Adrenal gland (tissue), 5 donors: ENCODE measurements around the gene CDH4.

Experiments
- CTCF ChIP-seq, 6 experiments: fragments of 450-650 bp in 4 of 6; fragments of 200-600 bp in 2 of 6; sonication (generic) in 1 of 6; IDR thresholded peaks; 1 replicate in 5 of 6; 2 replicates in 1 of 6; pipeline versions ENCODE4 v1.5.1 to v1.8.0; 2016 to 2021; ENCODE audit warnings: antibody characterized with exemption in 6 of 6, mild to moderate bottlenecking in 2 of 6, moderate library complexity in 1 of 6
- POLR2A ChIP-seq, 2 donors: fragments of 450-650 bp; IDR thresholded peaks; one replicate each; pipeline ENCODE4 v1.6.1; 2017; ENCODE audit warnings: antibody characterized with exemption in 2 of 2, mild to moderate bottlenecking in 2 of 2, moderate library complexity in 1 of 2
- donor health status: DM: no; HTN: no; CAD: no.

- TF ChIP-seq CTCF (IDR thresholded peaks at IDR 0.05) (no peak), POLR2A (IDR thresholded peaks at IDR 0.05) (no peak)
Measured at GRCh38 chr20:61939691-61940360, 687.8 kb downstream of the CDH4 start.
